ENCODE data around the gene ECHDC1.

DNA sequence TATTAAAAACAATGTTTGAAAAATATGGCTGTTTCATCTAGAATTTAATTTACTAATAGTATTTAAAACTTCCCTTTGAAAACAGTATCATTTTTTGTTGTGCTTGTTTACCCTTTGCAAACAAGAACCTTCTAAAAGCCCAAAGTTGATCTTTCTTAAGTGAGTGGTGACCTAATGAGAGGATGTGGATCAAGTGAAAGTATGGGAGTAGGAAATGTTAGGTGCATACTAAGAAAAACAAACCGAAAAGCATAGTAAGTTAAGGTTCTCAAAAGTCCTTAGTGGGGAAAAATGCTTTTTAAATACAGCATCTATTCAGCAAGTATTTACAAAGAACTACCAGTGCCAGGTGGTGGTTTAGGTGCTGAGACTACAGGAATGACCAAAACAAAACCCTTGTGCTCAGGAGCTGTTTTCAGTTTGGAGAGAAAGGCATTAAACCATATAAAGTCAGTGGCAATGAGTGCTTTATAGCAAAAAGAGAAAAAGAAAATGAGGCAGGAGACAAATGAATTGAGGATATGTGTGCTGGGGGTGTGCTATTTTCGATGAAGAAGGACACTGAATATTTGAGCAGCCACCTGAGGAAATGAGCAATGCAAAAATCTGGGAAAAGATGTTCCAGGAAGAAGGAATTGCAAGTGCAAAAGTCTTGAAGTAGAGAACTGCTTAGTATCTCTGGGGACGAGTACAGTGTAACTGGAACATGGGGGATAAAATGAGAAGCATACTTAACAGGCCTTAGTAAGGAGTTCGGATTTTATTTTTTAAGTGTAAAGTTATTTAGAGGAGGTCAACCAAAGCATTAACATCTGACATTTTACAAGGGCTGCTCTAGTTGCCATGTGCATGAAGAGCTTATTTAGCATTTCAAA lies 52.8 kb downstream of the ECHDC1 start:
- TF ChIP-seq POLR2A (IDR thresholded peaks at IDR 0.05), result no peak
- TF ChIP-seq, protein P1, sequence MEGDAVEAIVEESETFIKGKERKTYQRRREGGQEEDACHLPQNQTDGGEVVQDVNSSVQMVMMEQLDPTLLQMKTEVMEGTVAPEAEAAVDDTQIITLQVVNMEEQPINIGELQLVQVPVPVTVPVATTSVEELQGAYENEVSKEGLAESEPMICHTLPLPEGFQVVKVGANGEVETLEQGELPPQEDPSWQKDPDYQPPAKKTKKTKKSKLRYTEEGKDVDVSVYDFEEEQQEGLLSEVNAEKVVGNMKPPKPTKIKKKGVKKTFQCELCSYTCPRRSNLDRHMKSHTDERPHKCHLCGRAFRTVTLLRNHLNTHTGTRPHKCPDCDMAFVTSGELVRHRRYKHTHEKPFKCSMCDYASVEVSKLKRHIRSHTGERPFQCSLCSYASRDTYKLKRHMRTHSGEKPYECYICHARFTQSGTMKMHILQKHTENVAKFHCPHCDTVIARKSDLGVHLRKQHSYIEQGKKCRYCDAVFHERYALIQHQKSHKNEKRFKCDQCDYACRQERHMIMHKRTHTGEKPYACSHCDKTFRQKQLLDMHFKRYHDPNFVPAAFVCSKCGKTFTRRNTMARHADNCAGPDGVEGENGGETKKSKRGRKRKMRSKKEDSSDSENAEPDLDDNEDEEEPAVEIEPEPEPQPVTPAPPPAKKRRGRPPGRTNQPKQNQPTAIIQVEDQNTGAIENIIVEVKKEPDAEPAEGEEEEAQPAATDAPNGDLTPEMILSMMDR (IDR thresholded peaks at IDR 0.05), result no peak
- TF ChIP-seq POLR2AphosphoS5 (IDR thresholded peaks at IDR 0.05), result no peak
